CD4-positive, alpha-beta T cell (primary cell): ENCODE data around the gene COL16A1. TPM values are rescaled to one million over a fixed set of nuclear protein-coding genes. Genes with fewer than 3 reads are reported as not detected.
A peak's percentile ranks its signal among the peaks of the same experiment; 100 is the strongest.

Experiments
- ATAC-seq: fragments of 200-7000 bp; cut with Tn5 transposase; one replicate; pipeline ENCODE4 v1.10.0; 2022; ENCODE audit warnings: mild to moderate bottlenecking; ENCODE audit not compliant: poor library complexity
- CTCF ChIA-PET: fragments of 350-600 bp; sonication (Branson Sonifier 250); formaldehyde crosslinking; loops from one replicate; lab custom pipeline; 2021; ENCODE audit warnings: antibody characterized with exemption, inconsistent platforms; lab: Charles Lee
- POLR2A ChIA-PET: fragments of 350-600 bp; sonication (Branson Sonifier 250); formaldehyde crosslinking; loops from one replicate; lab custom pipeline; 2021; ENCODE audit warnings: antibody characterized with exemption, inconsistent platforms; lab: Charles Lee
- DNase-seq, 14 experiments: peaks; one replicate each; pipeline ENCODE4 v3.0.0-alpha.2; 2013 to 2020; ENCODE audit warnings: mixed read lengths in 2 of 14
- H3K27ac ChIP-seq, 2 donors: one replicate each; pipeline versions ENCODE4 v1.5.1 to v1.7.0; 2013; ENCODE audit warnings: low read length in 2 of 2, low read depth in 1 of 2, mild to moderate bottlenecking in 1 of 2
- H3K27me3 ChIP-seq, 2 experiments: 1 replicate in 1 of 2; 2 replicates in 1 of 2; pipeline versions ENCODE4 v1.6.1 to v1.7.0; 2013; ENCODE audit warnings: low read length in 2 of 2, control low read depth in 1 of 2, mild to moderate bottlenecking in 1 of 2, moderate library complexity in 1 of 2; ENCODE audit not compliant: insufficient read depth in 2 of 2, control insufficient read depth in 1 of 2
- H3K36me3 ChIP-seq: one replicate; pipeline ENCODE4 v1.6.1; 2013; ENCODE audit warnings: low read length, control low read depth; ENCODE audit not compliant: insufficient read depth
- H3K4me1 ChIP-seq: one replicate; pipeline ENCODE4 v1.6.1; 2013; ENCODE audit warnings: low read length, control low read depth; ENCODE audit not compliant: insufficient read depth
- H3K4me3 ChIP-seq: one replicate; pipeline ENCODE4 v1.5.1; 2013; ENCODE audit warnings: mild to moderate bottlenecking, low read length, moderate library complexity
- H3K9me3 ChIP-seq, 2 experiments: 1 replicate in 1 of 2; 2 replicates in 1 of 2; pipeline versions ENCODE4 v1.6.1 to v1.7.0; 2013; ENCODE audit warnings: low read length in 2 of 2, mild to moderate bottlenecking in 2 of 2, control low read depth in 1 of 2, moderate library complexity in 1 of 2; ENCODE audit not compliant: control insufficient read depth in 1 of 2, insufficient read depth in 1 of 2
- H3K27ac Mint-ChIP-seq: one replicate; pipeline ENCODE4 v1.8.0; 2020; ENCODE audit warnings: mixed read lengths
- H3K27me3 Mint-ChIP-seq: one replicate; pipeline ENCODE4 v1.8.0; 2021; ENCODE audit warnings: mixed read lengths
- H3K36me3 Mint-ChIP-seq: one replicate; pipeline ENCODE4 v1.8.0; 2021; ENCODE audit warnings: low read depth, mixed read lengths
- H3K4me1 Mint-ChIP-seq: one replicate; pipeline ENCODE4 v1.8.0; 2021; ENCODE audit warnings: low read depth, mixed read lengths
- H3K4me3 Mint-ChIP-seq: one replicate; pipeline ENCODE4 v1.8.0; 2020; ENCODE audit warnings: mild to moderate bottlenecking, mixed read lengths
- H3K9me3 Mint-ChIP-seq: one replicate; pipeline ENCODE4 v1.8.0; 2020; ENCODE audit warnings: mixed read lengths
- intact Hi-C, 2 experiments: fragments of 100-400 bp; cut with DNase I in 1 of 2; cut with micrococcal nuclease in 1 of 2; formaldehyde crosslinking; loops; one replicate each; pipeline versions ENCODE4 v1.15.1 to v1.9.0; 2023 to 2025; cut with DNase I, micrococcal nuclease
- total RNA-seq, 174 experiments: library from RNA in 2 of 174; stranded (reverse) in 2 of 174; gene quantifications; one replicate each; pipeline ENCODE4 v1.2.3 and lab custom pipeline; 2021 to 2026
- TF ChIP-seq, protein P1 (sequence below): fragments of 200-600 bp; IDR thresholded peaks from one replicate; pipeline ENCODE4 v1.8.0; 2022; ENCODE audit warnings: antibody characterized with exemption, mild to moderate bottlenecking

Gene COL16A1
- total RNA-seq, 2 experiments from 2014 or later = not detected

DNA sequence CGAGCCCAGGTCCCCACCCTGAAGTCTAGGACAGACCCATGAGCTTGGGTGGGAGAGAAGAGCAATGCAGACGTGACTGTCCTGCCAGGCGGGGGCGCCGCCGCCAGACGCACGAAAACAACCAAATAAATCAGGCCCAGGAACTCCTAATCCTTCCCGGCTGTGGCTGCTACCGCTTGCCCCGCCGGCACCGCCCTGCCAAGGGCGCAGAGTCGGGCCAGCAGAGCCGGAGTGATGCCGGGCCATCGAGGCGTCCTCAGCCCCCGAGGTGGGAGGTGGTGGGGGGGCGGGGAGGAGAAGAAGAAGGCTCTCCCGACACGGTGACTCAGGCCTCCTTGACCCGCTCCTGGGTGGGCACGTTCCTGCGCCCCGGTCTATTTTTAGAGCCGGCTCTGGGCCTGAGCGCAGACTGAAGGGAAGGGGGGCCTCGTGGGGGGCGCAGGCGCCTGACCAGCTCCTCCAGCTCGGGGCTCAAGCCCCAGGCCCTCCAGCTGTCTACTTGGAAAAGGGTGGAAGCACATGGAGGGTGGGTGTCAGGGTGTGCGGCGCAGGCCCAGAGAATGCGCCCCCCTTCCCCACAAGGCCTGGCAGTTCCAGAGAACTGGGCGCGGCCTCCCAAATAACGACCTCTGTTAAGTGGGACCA, 10.7 kb upstream of the COL16A1 start:
- POLR2A ChIA-PET = interaction anchor here (0.9 kb wide), 1 partner anchor 74 kb away, joined by 3 read pairs; no protein-coding TSS in a partner anchor
- intact Hi-C loops = loop anchor here (1.0 to 2.0 kb wide), 2 partner anchors 74 to 75 kb away; no protein-coding TSS in a partner anchor

DNA sequence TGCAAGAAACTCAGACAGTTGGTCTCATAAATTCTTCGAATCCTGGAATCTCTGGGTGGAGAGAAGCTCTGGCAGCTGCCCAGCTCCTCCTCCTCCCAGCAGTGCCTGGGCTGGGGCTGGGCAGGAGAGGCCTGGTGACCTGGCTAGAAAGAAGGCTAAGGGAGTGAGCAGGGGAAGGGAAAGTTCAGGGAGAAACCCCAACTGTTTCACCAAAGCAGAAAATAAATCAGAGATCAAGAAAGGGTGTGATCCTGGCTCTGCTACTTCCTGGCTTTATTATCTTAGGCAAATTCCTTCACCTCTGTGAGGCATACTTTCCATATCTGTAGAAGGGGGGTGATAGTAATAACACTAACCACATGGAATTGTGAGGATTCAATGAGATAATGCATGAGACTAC, 8.8 kb upstream of the COL16A1 start:
- TF ChIP-seq, protein P1, sequence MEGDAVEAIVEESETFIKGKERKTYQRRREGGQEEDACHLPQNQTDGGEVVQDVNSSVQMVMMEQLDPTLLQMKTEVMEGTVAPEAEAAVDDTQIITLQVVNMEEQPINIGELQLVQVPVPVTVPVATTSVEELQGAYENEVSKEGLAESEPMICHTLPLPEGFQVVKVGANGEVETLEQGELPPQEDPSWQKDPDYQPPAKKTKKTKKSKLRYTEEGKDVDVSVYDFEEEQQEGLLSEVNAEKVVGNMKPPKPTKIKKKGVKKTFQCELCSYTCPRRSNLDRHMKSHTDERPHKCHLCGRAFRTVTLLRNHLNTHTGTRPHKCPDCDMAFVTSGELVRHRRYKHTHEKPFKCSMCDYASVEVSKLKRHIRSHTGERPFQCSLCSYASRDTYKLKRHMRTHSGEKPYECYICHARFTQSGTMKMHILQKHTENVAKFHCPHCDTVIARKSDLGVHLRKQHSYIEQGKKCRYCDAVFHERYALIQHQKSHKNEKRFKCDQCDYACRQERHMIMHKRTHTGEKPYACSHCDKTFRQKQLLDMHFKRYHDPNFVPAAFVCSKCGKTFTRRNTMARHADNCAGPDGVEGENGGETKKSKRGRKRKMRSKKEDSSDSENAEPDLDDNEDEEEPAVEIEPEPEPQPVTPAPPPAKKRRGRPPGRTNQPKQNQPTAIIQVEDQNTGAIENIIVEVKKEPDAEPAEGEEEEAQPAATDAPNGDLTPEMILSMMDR = no peak
- Mint-ChIP-seq H3K9me3 (no peaks in the 10 kb centered on the region), H3K4me1 (peaks cover 24% of the 10 kb centered on the region), H3K27ac (no peak overlapping the region), H3K4me3 (no peak overlapping the region), H3K36me3 (no peaks in the 10 kb centered on the region), H3K27me3 (peaks cover 74% of the 10 kb centered on the region)
- ChIA-PET POLR2A (no interaction called here), CTCF (no interaction called here)
- peaks cover 21% of the 10 kb centered on the region for H3K4me1 ChIP-seq
- no peak for DNase-seq
- intact Hi-C loops = no loop called here
- H3K36me3 ChIP-seq = no peaks in the 10 kb centered on the region
- H3K9me3 ChIP-seq = peaks cover 0 to 12% of the 10 kb centered on the region in 2 experiments
- no peak overlapping the region for H3K27ac ChIP-seq
- ATAC-seq = no peak
- H3K27me3 ChIP-seq = peaks cover 32 to 34% of the 10 kb centered on the region in 2 experiments
- no peak overlapping the region for H3K4me3 ChIP-seq

More for the DNA sequence above, 10.7 kb upstream of the COL16A1 start:
- peaks cover 21% of the 10 kb centered on the region for H3K4me1 Mint-ChIP-seq
- Histone ChIP-seq H3K27ac (no peak overlapping the region), H3K36me3 (no peaks in the 10 kb centered on the region), H3K27me3 (peaks cover 32 to 42% of the 10 kb centered on the region in 2 experiments), H3K9me3 (peaks cover 0 to 12% of the 10 kb centered on the region in 2 experiments), H3K4me3 (peak overlapping the region; percentile 10), H3K4me1 (peaks cover 18% of the 10 kb centered on the region)
- CTCF ChIA-PET = interaction anchor here (1.0 to 2.5 kb wide), 3 partner anchors 10 to 394 kb away, joined by 3 to 11 read pairs (median 7); no protein-coding TSS in a partner anchor
- TF ChIP-seq, protein P1 = no peak
- DNase-seq (peak in 11 of 14 experiments; percentile 6 to 63 (median 34)), ATAC-seq (peak; percentile 60)
- H3K36me3 Mint-ChIP-seq = no peaks in the 10 kb centered on the region
- no peak overlapping the region for H3K27ac Mint-ChIP-seq
- H3K4me3 Mint-ChIP-seq = peak overlapping the region; percentile 20
- peaks cover 75% of the 10 kb centered on the region for H3K27me3 Mint-ChIP-seq
- H3K9me3 Mint-ChIP-seq = no peaks in the 10 kb centered on the region

DNA sequence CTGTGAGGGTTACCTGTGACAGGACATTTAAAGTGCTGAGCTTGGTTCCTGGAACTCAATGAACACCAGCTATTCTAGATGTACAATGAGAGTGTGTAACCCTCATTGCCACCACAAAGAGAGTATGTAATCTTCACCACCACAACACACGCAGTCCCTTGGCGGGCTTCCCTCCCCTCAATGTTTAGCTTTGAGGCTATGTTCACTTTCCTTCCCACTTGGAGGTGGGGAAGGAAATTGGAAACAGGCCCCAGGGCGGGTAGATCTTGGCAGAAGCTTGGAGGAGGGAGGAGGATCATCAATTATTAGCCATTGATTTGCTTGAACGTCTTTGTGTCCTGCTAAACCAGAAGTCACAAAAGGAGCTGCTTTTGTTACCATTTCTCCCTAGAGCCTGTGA, 8.3 kb upstream of the COL16A1 start:
- DNase-seq = no peak
- Histone ChIP-seq H3K4me3 (no peak overlapping the region), H3K27me3 (peaks cover 26 to 30% of the 10 kb centered on the region in 2 experiments), H3K4me1 (peaks cover 21% of the 10 kb centered on the region), H3K36me3 (no peaks in the 10 kb centered on the region), H3K27ac (no peak overlapping the region), H3K9me3 (peaks cover 0 to 12% of the 10 kb centered on the region in 2 experiments)
- TF ChIP-seq, protein P1 = no peak
- ChIA-PET POLR2A (no interaction called here), CTCF (no interaction called here)
- no peak overlapping the region for H3K27ac Mint-ChIP-seq
- no peak overlapping the region for H3K4me3 Mint-ChIP-seq
- no peaks in the 10 kb centered on the region for H3K9me3 Mint-ChIP-seq
- intact Hi-C loops = no loop called here
- peaks cover 26% of the 10 kb centered on the region for H3K4me1 Mint-ChIP-seq
- peaks cover 71% of the 10 kb centered on the region for H3K27me3 Mint-ChIP-seq
- H3K36me3 Mint-ChIP-seq = no peaks in the 10 kb centered on the region
- ATAC-seq = no peak
